ENCODE results near the gene ZCWPW1.

The ZCWPW1 gene

DNA sequence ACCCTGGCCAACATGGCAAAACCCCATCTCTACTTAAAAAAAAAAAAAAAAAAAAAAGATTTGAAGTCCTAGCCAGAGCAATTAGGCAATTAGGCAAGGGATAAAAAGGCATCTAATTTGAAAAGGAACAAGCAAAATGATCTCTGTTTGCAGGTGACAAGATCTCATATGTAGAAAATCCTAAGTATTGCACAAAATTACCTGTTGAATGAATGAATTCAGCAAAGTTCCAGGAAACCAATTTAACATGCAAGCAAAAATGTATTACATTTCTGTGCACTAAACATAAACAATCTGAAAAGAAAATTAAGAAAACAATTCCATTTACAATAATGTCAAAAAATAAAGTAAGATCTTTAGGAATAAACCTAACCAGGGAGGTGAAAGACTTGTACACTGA is 65.4 kb downstream of the ZCWPW1 start:
- no peak for TF ChIP-seq EZH2phosphoT487 (conservative IDR thresholded peaks at IDR 0.05; ENCODE audit: low read length)
- TF ChIP-seq, protein P1, sequence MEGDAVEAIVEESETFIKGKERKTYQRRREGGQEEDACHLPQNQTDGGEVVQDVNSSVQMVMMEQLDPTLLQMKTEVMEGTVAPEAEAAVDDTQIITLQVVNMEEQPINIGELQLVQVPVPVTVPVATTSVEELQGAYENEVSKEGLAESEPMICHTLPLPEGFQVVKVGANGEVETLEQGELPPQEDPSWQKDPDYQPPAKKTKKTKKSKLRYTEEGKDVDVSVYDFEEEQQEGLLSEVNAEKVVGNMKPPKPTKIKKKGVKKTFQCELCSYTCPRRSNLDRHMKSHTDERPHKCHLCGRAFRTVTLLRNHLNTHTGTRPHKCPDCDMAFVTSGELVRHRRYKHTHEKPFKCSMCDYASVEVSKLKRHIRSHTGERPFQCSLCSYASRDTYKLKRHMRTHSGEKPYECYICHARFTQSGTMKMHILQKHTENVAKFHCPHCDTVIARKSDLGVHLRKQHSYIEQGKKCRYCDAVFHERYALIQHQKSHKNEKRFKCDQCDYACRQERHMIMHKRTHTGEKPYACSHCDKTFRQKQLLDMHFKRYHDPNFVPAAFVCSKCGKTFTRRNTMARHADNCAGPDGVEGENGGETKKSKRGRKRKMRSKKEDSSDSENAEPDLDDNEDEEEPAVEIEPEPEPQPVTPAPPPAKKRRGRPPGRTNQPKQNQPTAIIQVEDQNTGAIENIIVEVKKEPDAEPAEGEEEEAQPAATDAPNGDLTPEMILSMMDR (IDR thresholded peaks at IDR 0.05; ENCODE audit: insufficient read depth, low read length, poor library complexity, severe bottlenecking) = no peak
- no peaks in the 10 kb centered on the region for H3K79me2 ChIP-seq (ENCODE audit: insufficient read depth, low read length)
- no peak overlapping the region for H3K27ac ChIP-seq (ENCODE audit: low read depth, low read length)
- H3K9me2 ChIP-seq (replicated peaks; ENCODE audit: insufficient read depth, low read length) = no peaks in the 10 kb centered on the region
- H3K4me2 ChIP-seq (ENCODE audit: low read depth, low read length, poor library complexity, severe bottlenecking) = no peak overlapping the region
- H3K27me3 ChIP-seq (ENCODE audit: low read length) = no peaks in the 10 kb centered on the region
- H4K20me1 ChIP-seq (ENCODE audit: low read depth, low read length) = no peaks in the 10 kb centered on the region
- H3K9me3 ChIP-seq (ENCODE audit: insufficient read depth, low read length) = no peaks in the 10 kb centered on the region
- H3K9ac ChIP-seq (ENCODE audit: low read length) = no peak overlapping the region
- no peak overlapping the region for H3K4me3 ChIP-seq (ENCODE audit: insufficient read depth, low read length, poor library complexity, severe bottlenecking)
- H3F3A ChIP-seq (ENCODE audit: insufficient read depth) = peaks cover 38% of the 10 kb centered on the region
- H3K36me3 ChIP-seq (ENCODE audit: low read length) = peaks cover 27% of the 10 kb centered on the region; the same call in 1 of the 2 replicates
- no peak overlapping the region for H2AFZ ChIP-seq (ENCODE audit: low read depth, low read length, severe bottlenecking)

DNA sequence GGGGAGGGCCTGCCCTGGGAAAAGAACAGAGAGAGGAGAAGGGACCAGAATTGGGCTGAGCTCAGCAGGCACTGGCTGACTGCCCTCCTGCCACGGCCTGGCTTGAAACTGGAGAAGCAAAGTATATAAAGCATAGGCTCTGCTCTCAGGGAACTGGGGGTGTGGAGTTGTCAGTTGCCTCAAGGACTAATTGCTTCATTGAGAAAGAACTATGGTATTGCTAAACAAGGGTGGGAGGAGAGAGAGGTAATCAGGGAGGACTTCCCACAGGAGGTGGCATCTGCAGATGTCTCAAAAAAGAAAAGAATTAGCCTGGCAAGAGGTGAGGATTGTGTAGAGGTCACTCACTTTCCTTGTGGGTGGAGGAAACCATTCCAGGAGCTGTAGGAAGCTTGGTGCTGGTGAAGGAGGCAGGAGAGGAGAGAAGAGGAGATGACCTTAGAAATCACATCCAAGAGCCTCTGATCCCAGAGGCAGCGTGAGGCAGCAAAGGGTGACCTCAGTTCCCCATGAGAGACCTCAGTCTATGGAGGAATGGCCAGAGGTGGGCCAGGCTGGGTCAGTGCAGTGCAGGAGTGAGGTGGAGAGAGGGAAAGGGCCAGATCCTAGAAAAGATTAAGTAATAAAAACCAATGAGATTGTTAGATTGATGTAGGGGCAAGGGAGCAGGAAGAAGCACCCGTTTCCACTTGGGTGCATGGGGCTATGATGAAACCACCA is 68.2 kb downstream of the ZCWPW1 start:
- H3K27ac ChIP-seq (ENCODE audit: low read depth, low read length) = no peak overlapping the region

DNA sequence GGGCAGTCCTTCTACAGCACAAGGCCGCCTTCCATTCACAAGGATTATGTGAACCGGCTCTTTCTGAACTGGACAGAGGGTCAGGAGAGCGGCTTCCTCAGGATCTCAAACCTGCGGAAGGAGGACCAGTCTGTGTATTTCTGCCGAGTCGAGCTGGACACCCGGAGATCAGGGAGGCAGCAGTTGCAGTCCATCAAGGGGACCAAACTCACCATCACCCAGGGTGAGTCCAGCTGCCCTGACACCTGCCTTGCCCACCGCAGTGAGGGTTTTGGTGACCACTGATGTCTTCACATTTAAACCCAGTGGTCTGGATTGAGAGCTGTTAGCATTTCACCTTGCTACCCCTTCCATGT is 69.7 kb downstream of the ZCWPW1 start:
- no peak overlapping the region for H3K4me3 ChIP-seq (ENCODE audit: insufficient read depth, low read length, poor library complexity, severe bottlenecking)
- H3K27ac ChIP-seq (ENCODE audit: low read depth, low read length) = no peak overlapping the region
- no peak overlapping the region for H2AFZ ChIP-seq (ENCODE audit: low read depth, low read length, severe bottlenecking)
- no peaks in the 10 kb centered on the region for H3K27me3 ChIP-seq (ENCODE audit: low read length)
- no peak for TF ChIP-seq EZH2phosphoT487 (conservative IDR thresholded peaks at IDR 0.05; ENCODE audit: low read length)
- TF ChIP-seq, protein P1 (IDR thresholded peaks at IDR 0.05; ENCODE audit: insufficient read depth, low read length, poor library complexity, severe bottlenecking) = no peak
- no peaks in the 10 kb centered on the region for H4K20me1 ChIP-seq (ENCODE audit: low read depth, low read length)
- no peak overlapping the region for H3K9ac ChIP-seq (ENCODE audit: low read length)
- peaks cover 31% of the 10 kb centered on the region; the same call in 1 of the 2 replicates for H3K36me3 ChIP-seq (ENCODE audit: low read length)
- peaks cover 8% of the 10 kb centered on the region for H3F3A ChIP-seq (ENCODE audit: insufficient read depth)
- no peaks in the 10 kb centered on the region for H3K9me2 ChIP-seq (replicated peaks; ENCODE audit: insufficient read depth, low read length)
- H3K79me2 ChIP-seq (ENCODE audit: insufficient read depth, low read length) = no peaks in the 10 kb centered on the region
- H3K4me2 ChIP-seq (ENCODE audit: low read depth, low read length, poor library complexity, severe bottlenecking) = no peak overlapping the region
- no peaks in the 10 kb centered on the region for H3K9me3 ChIP-seq (ENCODE audit: insufficient read depth, low read length)

More for the DNA sequence above, 68.2 kb downstream of the ZCWPW1 start:
- Histone ChIP-seq H3K9me2 (replicated peaks; ENCODE audit: insufficient read depth, low read length) (no peaks in the 10 kb centered on the region), H3K4me2 (ENCODE audit: low read depth, low read length, poor library complexity, severe bottlenecking) (no peak overlapping the region), H3F3A (ENCODE audit: insufficient read depth) (peaks cover 12% of the 10 kb centered on the region), H3K79me2 (ENCODE audit: insufficient read depth, low read length) (no peaks in the 10 kb centered on the region), H3K36me3 (ENCODE audit: low read length) (peaks cover 27% of the 10 kb centered on the region; the same call in 1 of the 2 replicates), H3K27me3 (ENCODE audit: low read length) (no peaks in the 10 kb centered on the region), H3K9ac (ENCODE audit: low read length) (no peak overlapping the region), H2AFZ (ENCODE audit: low read depth, low read length, severe bottlenecking) (no peak overlapping the region), H3K4me3 (ENCODE audit: insufficient read depth, low read length, poor library complexity, severe bottlenecking) (no peak overlapping the region), H4K20me1 (ENCODE audit: low read depth, low read length) (no peaks in the 10 kb centered on the region), H3K9me3 (ENCODE audit: insufficient read depth, low read length) (no peaks in the 10 kb centered on the region)
- TF ChIP-seq, protein P1 (IDR thresholded peaks at IDR 0.05; ENCODE audit: insufficient read depth, low read length, poor library complexity, severe bottlenecking) = no peak
- TF ChIP-seq EZH2phosphoT487 (conservative IDR thresholded peaks at IDR 0.05; ENCODE audit: low read length) = no peak
